ENCODE measurements around the gene TRIM29. TPM values are rescaled to one million over a fixed set of nuclear protein-coding genes. Genes with fewer than 3 reads are reported as not detected.

The TRIM29 gene
- total RNA-seq, 1 donor from 2014 or later = 729 TPM

DNA sequence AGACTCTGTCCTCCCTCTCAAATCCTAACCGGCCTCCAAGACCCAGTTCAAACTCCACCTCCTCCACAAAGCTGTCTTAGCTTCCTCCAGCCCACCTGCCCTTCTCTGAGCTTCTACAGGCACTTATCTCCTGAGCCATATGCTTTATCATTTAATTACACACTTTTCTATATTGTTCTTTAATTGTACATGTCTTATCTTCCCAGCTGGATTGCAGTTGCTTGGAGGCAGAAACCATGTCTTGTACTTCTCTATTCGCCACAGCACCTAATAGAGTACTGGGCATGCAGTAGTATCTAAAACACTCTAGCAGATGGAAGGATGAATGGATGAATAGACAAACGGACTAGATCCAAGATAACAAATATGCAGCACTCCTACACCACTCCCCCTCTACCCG lies 11.3 kb downstream of the TRIM29 start:
- TF ChIP-seq POLR2A (IDR thresholded peaks at IDR 0.05) (no peak), POLR2AphosphoS5 (IDR thresholded peaks at IDR 0.05; ENCODE audit: insufficient read depth in 1 of 2, low read depth in 1 of 2) (no peak)
- TF ChIP-seq, protein P1, sequence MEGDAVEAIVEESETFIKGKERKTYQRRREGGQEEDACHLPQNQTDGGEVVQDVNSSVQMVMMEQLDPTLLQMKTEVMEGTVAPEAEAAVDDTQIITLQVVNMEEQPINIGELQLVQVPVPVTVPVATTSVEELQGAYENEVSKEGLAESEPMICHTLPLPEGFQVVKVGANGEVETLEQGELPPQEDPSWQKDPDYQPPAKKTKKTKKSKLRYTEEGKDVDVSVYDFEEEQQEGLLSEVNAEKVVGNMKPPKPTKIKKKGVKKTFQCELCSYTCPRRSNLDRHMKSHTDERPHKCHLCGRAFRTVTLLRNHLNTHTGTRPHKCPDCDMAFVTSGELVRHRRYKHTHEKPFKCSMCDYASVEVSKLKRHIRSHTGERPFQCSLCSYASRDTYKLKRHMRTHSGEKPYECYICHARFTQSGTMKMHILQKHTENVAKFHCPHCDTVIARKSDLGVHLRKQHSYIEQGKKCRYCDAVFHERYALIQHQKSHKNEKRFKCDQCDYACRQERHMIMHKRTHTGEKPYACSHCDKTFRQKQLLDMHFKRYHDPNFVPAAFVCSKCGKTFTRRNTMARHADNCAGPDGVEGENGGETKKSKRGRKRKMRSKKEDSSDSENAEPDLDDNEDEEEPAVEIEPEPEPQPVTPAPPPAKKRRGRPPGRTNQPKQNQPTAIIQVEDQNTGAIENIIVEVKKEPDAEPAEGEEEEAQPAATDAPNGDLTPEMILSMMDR (IDR thresholded peaks at IDR 0.05) = no peak
- Histone ChIP-seq H3K4me3 (no peak overlapping the region), H3K27ac (peak overlapping the region; percentile 89), H3K27me3 (no peaks in the 10 kb centered on the region), H3K36me3 (peaks cover 0 to 14% of the 10 kb centered on the region in 2 donors), H3K9me3 (no peaks in the 10 kb centered on the region), H3K4me1 (peaks cover 74% of the 10 kb centered on the region)
- no peak for DNase-seq (ENCODE audit: extremely low spot score in 2 of 2)
- intact Hi-C loops (cut with DNase I) = no loop called here

- H3K9me3 ChIP-seq = no peaks in the 10 kb centered on the region
- peaks cover 0 to 14% of the 10 kb centered on the region in 2 donors for H3K36me3 ChIP-seq
- no peaks in the 10 kb centered on the region for H3K27me3 ChIP-seq
- intact Hi-C loops (cut with DNase I) = no loop called here
- no peak for DNase-seq (ENCODE audit: extremely low spot score in 2 of 2)
- no peak for TF ChIP-seq POLR2AphosphoS5 (IDR thresholded peaks at IDR 0.05; ENCODE audit: insufficient read depth in 1 of 2, low read depth in 1 of 2)
- TF ChIP-seq, protein P1 (IDR thresholded peaks at IDR 0.05) = no peak
- no peak for TF ChIP-seq POLR2A (IDR thresholded peaks at IDR 0.05)
- peaks cover 80% of the 10 kb centered on the region for H3K4me1 ChIP-seq
- no peak overlapping the region for H3K27ac ChIP-seq
- H3K4me3 ChIP-seq = no peak overlapping the region
Measured at GRCh38 chr11:120125509-120125908, 12.4 kb downstream of the TRIM29 start.

- H3K27ac ChIP-seq = peak overlapping the region; percentile 77
- intact Hi-C loops (cut with DNase I) = no loop called here
Measured at GRCh38 chr11:120125024-120125423, 12.9 kb downstream of the TRIM29 start.

DNA sequence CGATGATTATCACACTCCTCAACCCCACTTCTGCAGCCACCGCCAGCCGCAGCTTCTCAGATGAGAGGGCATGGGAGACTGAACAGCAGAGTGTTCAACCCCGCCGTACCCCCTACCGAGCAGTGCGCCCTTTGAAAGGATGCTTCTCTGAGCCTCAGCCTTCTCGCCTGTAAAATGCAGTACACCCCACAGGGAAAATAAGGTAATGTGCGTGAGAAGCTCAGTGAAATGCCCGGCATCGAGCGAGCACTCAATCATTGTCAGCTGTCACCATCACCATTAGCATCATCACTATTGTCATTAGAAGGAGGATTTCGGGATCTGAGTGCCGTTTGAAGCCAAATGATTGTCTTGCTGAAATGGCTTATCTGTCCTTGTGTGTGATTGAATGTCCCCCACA lies 13.6 kb downstream of the TRIM29 start:
- Histone ChIP-seq H3K4me1 (peaks cover 68% of the 10 kb centered on the region), H3K36me3 (peaks cover 0 to 20% of the 10 kb centered on the region in 2 donors), H3K9me3 (no peaks in the 10 kb centered on the region), H3K4me3 (no peak overlapping the region), H3K27me3 (no peaks in the 10 kb centered on the region), H3K27ac (peak overlapping the region; percentile 77)
- intact Hi-C loops (cut with DNase I) = no loop called here
- TF ChIP-seq POLR2AphosphoS5 (IDR thresholded peaks at IDR 0.05; ENCODE audit: insufficient read depth in 1 of 2, low read depth in 1 of 2) (no peak), POLR2A (IDR thresholded peaks at IDR 0.05) (no peak)
- TF ChIP-seq, protein P1 (IDR thresholded peaks at IDR 0.05) = no peak
- no peak for DNase-seq (ENCODE audit: extremely low spot score in 2 of 2)

More at GRCh38 chr11:120125024-120125423, 12.9 kb downstream of the TRIM29 start:
- no peaks in the 10 kb centered on the region for H3K9me3 ChIP-seq
- H3K36me3 ChIP-seq = peaks cover 0 to 14% of the 10 kb centered on the region in 2 donors
- H3K4me3 ChIP-seq = no peak overlapping the region
- peaks cover 75% of the 10 kb centered on the region for H3K4me1 ChIP-seq
- peak in 1 of 2 donors; percentile 51 for TF ChIP-seq POLR2AphosphoS5 (IDR thresholded peaks at IDR 0.05; ENCODE audit: insufficient read depth in 1 of 2, low read depth in 1 of 2)
- TF ChIP-seq, protein P1 (IDR thresholded peaks at IDR 0.05) = no peak
- no peak for TF ChIP-seq POLR2A (IDR thresholded peaks at IDR 0.05)
- no peak for DNase-seq (ENCODE audit: extremely low spot score in 2 of 2)
- H3K27me3 ChIP-seq = no peaks in the 10 kb centered on the region

- Histone ChIP-seq H3K4me1 (peaks cover 64% of the 10 kb centered on the region), H3K27me3 (no peaks in the 10 kb centered on the region), H3K9me3 (no peaks in the 10 kb centered on the region), H3K27ac (peak overlapping the region; percentile 77), H3K36me3 (peaks cover 0 to 24% of the 10 kb centered on the region in 2 donors), H3K4me3 (no peak overlapping the region)
- no peak for DNase-seq (ENCODE audit: extremely low spot score in 2 of 2)
- TF ChIP-seq, protein P1 (IDR thresholded peaks at IDR 0.05) = no peak
- TF ChIP-seq POLR2AphosphoS5 (IDR thresholded peaks at IDR 0.05; ENCODE audit: insufficient read depth in 1 of 2, low read depth in 1 of 2) (no peak), POLR2A (IDR thresholded peaks at IDR 0.05) (no peak)
- intact Hi-C loops (cut with DNase I) = no loop called here
Measured at GRCh38 chr11:120123946-120124345, 14.0 kb downstream of the TRIM29 start.
